Cardiac muscle cell (in vitro differentiated cells and primary cell): ENCODE data around the gene ZNF454. TPM values are rescaled to one million over a fixed set of nuclear protein-coding genes. Genes with fewer than 3 reads are reported as not detected.

Experiments
- DNase-seq, 2 donors: peaks; one replicate each; pipeline versions ENCODE4 v3.0.0 to v3.0.0-alpha.2; 2010 to 2017; ENCODE audit warnings: low read depth in 1 of 2, low spot score in 1 of 2
- H3K27ac ChIP-seq: fragments of 200-600 bp; sonication (generic); 2 replicates; pipeline ENCODE4 v1.5.1; 2016
- H3K27me3 ChIP-seq: fragments of 200-600 bp; sonication (generic); 2 replicates; pipeline ENCODE4 v1.6.0; 2016; ENCODE audit warnings: control low read depth
- H3K36me3 ChIP-seq: fragments of 200-600 bp; sonication (generic); 2 replicates; pipeline ENCODE4 v1.5.1; 2016; ENCODE audit warnings: control low read depth
- H3K4me1 ChIP-seq: fragments of 200-600 bp; sonication (generic); 2 replicates; pipeline ENCODE4 v1.8.1; 2017; ENCODE audit warnings: low read depth, mild to moderate bottlenecking, mixed run types
- H3K4me3 ChIP-seq: fragments of 200-600 bp; sonication (generic); 2 replicates; pipeline ENCODE4 v1.5.1; 2016; ENCODE audit warnings: mild to moderate bottlenecking
- H3K9me3 ChIP-seq: fragments of 200-600 bp; sonication (generic); 2 replicates; pipeline ENCODE4 v1.5.1; 2017; ENCODE audit warnings: low read depth, mild to moderate bottlenecking, control low read depth
- CTCF ChIP-seq: IDR thresholded peaks from 2 replicates; pipeline ENCODE4 v1.5.1; 2012; ENCODE audit warnings: low read depth, mild to moderate bottlenecking, low read length
- polyA plus RNA-seq: library from polyadenylated mRNA; unstranded; fragments of >200 nt; fragmentation: Nextera tagmentation; extraction: Ambion mirVana; gene quantifications from 2 replicates; pipeline ENCODE4 v1.2.1, GENCODE V29; 2016
- total RNA-seq: library from RNA; depleted of rRNA; stranded (reverse); fragments of >200 nt; gene quantifications from 2 replicates; pipeline ENCODE4 v1.2.3, GENCODE V29; 2016

The ZNF454 gene
- total and polyA plus RNA-seq, 2 experiments from 2014 or later = 0.35 to 0.92 TPM

DNA sequence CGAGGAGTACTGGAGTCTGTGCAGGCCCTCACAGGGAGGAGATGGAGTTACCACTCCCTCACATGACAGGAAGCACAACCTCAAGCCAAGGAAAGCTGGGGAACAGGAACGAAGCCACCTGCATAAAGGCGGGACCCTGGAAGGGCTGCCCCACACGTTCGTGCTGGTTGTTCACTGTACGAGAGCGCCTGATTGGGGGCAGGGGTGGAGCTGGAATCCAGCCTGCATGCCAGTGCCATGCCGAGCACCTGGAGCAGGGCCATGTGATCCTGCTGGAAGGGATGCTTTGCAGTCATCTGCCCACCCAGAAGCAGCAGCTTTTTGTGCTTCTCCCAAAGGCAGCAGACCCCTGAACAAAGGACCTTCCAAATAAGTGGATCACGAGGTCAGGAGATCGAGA, 42.7 kb downstream of the ZNF454 start:
- TF ChIP-seq CTCF = no peak
- Histone ChIP-seq H3K9me3 (no peaks in the 10 kb centered on the region), H3K27me3 (no peaks in the 10 kb centered on the region)

DNA sequence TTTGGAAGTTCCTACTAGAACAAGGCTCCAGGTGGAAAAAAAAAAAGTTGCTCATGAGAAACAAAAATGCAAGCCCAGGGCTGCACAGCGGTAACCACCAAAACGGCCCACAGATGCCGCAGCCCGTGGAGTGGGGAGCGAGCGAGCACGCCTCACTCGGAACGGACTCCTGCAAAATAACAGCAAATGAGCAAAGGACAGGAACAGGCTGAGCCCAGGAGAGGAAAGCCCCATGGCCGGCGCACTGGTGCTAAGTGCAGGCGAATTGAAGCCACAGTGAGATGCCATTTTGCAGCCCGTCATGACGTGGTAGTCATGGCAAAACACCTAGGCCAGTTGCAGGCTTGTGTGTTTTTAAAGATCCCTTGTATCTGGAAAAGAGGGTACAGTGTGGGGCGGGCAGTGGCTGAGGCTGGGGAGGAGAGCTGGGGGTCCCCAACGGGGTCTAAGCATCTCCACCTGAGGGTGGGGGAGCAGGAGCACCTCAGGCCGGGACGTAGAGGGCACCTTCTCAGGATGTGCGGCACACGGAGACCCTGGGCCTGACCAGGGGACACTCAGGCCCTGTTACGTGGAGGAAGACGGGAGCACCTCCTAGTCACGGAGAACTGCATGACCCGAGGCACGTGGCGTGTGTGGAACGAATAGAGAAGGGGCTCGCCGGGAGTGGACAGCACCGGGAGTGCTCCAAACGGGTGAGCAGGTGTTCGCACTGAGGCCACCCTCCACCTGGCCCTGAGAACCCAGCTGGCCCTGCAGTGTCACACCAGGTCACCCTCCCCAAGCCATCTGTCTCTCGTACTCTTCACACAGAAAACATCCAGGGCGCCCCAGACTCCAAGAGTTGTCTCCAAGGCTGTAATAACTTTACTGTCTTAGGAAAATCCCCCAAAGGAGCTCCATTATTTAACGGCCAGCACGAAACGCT, 43.4 kb downstream of the ZNF454 start:
- DNase-seq = no peak
- no peaks in the 10 kb centered on the region for H3K9me3 ChIP-seq

More for the DNA sequence above, 42.7 kb downstream of the ZNF454 start:
- no peaks in the 10 kb centered on the region for H3K4me1 ChIP-seq
- H3K4me3 ChIP-seq = no peak overlapping the region
- no peak overlapping the region for H3K27ac ChIP-seq
- H3K36me3 ChIP-seq = no peaks in the 10 kb centered on the region
- no peak for DNase-seq

DNA sequence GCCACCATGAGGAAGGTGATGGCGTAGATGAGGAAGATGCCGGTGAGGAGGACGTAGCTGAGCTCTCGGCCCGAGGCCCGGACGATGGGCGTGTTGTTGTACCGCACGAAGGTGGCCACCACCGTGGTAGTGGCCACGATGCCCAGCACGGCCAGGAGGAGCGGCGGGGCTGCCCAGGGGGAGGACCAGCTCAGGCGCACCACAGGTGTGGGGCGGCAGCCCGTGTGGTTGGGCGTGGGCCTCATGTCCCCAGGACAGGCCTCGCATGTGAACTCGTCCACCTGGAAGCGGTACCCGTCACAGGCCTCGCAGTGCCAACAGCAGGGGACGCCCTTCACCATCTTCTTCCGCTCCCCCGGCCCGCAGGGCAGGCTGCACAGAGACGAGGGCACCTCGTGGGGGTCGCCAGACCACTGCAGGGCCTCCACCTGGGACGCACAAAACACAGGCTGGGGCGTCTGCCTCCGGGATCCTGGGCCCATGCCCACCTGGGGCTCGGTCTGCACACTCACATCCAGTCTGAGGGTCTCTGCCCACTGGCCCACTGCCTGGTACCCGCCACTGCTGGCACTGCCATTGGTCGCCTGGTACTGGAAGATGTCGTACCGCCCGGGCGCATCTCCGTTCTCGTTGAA, 45.4 kb downstream of the ZNF454 start:
- no peaks in the 10 kb centered on the region for H3K9me3 ChIP-seq
- no peaks in the 10 kb centered on the region for H3K4me1 ChIP-seq
- no peaks in the 10 kb centered on the region for H3K27me3 ChIP-seq
- DNase-seq = no peak
- H3K36me3 ChIP-seq = no peaks in the 10 kb centered on the region
- no peak for TF ChIP-seq CTCF
- no peak overlapping the region for H3K27ac ChIP-seq
- H3K4me3 ChIP-seq = no peak overlapping the region

More for the DNA sequence above, 43.4 kb downstream of the ZNF454 start:
- no peaks in the 10 kb centered on the region for H3K4me1 ChIP-seq
- no peak overlapping the region for H3K4me3 ChIP-seq
- no peak overlapping the region for H3K27ac ChIP-seq
- no peaks in the 10 kb centered on the region for H3K27me3 ChIP-seq
- no peak for TF ChIP-seq CTCF
- H3K36me3 ChIP-seq = no peaks in the 10 kb centered on the region

GRCh38 chr5:178988436-178989220, 47.6 kb downstream of the ZNF454 start:
- no peak for TF ChIP-seq CTCF
- H3K4me3 ChIP-seq = no peak overlapping the region
- DNase-seq = no peak
- H3K9me3 ChIP-seq = no peaks in the 10 kb centered on the region
- H3K36me3 ChIP-seq = no peaks in the 10 kb centered on the region
- no peaks in the 10 kb centered on the region for H3K4me1 ChIP-seq
- H3K27me3 ChIP-seq = peaks cover 15% of the 10 kb centered on the region
- H3K27ac ChIP-seq = no peak overlapping the region

GRCh38 chr5:178989311-178989710, 48.3 kb downstream of the ZNF454 start:
- no peak for TF ChIP-seq CTCF

More at GRCh38 chr5:178989311-178989710, 48.3 kb downstream of the ZNF454 start:
- no peak overlapping the region for H3K27ac ChIP-seq
- H3K27me3 ChIP-seq = peaks cover 21% of the 10 kb centered on the region
- no peak overlapping the region for H3K4me3 ChIP-seq
- H3K36me3 ChIP-seq = no peaks in the 10 kb centered on the region
- no peaks in the 10 kb centered on the region for H3K4me1 ChIP-seq
- no peak for DNase-seq
- H3K9me3 ChIP-seq = no peaks in the 10 kb centered on the region
